Stimulated activated CD8-positive, alpha-beta memory T cell treated with anti-CD3 and anti-CD28 coated beads, Interleukin-7, amount 100 ng/mL, for 1 hour (primary cell): Measurements from ENCODE around the gene LEF1.
"Not testable (repeated sequence)": the region's sequence is repeated elsewhere in the genome, so short reads cannot be mapped to it uniquely, and the experiment has no call there.

Experiments
- DNase-seq, 2 donors: peaks; one replicate each; pipeline ENCODE4 v3.0.0-alpha.2; 2020; ENCODE audit warnings: low read depth in 2 of 2

Gene LEF1

GRCh38 chr4:108034565-108034964 lies 134.2 kb downstream of the LEF1 start:
- DNase-seq = no peak

- no peak for DNase-seq
These were observed 135.4 kb downstream of the LEF1 start for GRCh38 chr4:108033348-108033747.

GRCh38 chr4:108031427-108032083 lies 137.2 kb downstream of the LEF1 start:
- no peak for DNase-seq

- DNase-seq = peak; percentile 23 to 26
These were observed 138.4 kb downstream of the LEF1 start for GRCh38 chr4:108030332-108030731.

GRCh38 chr4:108029731-108030130 lies 139.0 kb downstream of the LEF1 start:
- DNase-seq = no peak

GRCh38 chr4:108029016-108029720 lies 139.6 kb downstream of the LEF1 start:
- no peak for DNase-seq

- DNase-seq = no peak
These were observed 143.9 kb downstream of the LEF1 start for GRCh38 chr4:108024878-108025165.

GRCh38 chr4:108024085-108024877 lies 144.5 kb downstream of the LEF1 start:
- DNase-seq = no peak

- no peak for DNase-seq
These were observed 149.9 kb downstream of the LEF1 start for GRCh38 chr4:108018884-108019187.

- peak; percentile 64 to 76 for DNase-seq
These were observed 150.5 kb downstream of the LEF1 start for GRCh38 chr4:108018040-108018883.

GRCh38 chr4:108013955-108014354 lies 154.8 kb downstream of the LEF1 start:
- DNase-seq = no peak

- DNase-seq = no peak
These were observed 155.4 kb downstream of the LEF1 start for GRCh38 chr4:108013327-108013726.

GRCh38 chr4:108012382-108012781 lies 156.3 kb downstream of the LEF1 start:
- DNase-seq = not testable (repeated sequence)

GRCh38 chr4:108010167-108010566 lies 158.6 kb downstream of the LEF1 start:
- DNase-seq = no peak

GRCh38 chr4:108008721-108009120 lies 160.0 kb downstream of the LEF1 start:
- no peak for DNase-seq

- DNase-seq = no peak
These were observed 160.7 kb downstream of the LEF1 start for GRCh38 chr4:108007984-108008383.

- no peak for DNase-seq
These were observed 162.4 kb downstream of the LEF1 start for GRCh38 chr4:108006361-108006760.

- no peak for DNase-seq
These were observed 162.9 kb downstream of the LEF1 start for GRCh38 chr4:108005807-108006206.

- DNase-seq = no peak
These were observed 164.1 kb downstream of the LEF1 start for GRCh38 chr4:108004646-108005045.

- DNase-seq = no peak
These were observed 164.7 kb downstream of the LEF1 start for GRCh38 chr4:108003982-108004515.

- DNase-seq = no peak
These were observed 167.1 kb downstream of the LEF1 start for GRCh38 chr4:108001540-108002135.
